Muscle layer of colon (tissue), 2 donors: ENCODE results near the gene STOM.

ENCODE experiments used
- H3K27ac ChIP-seq: one replicate; pipeline ENCODE4 v1.7.0; 2013; ENCODE audit warnings: low read depth, mild to moderate bottlenecking, low read length, moderate library complexity
- H3K27me3 ChIP-seq, 2 donors: one replicate each; pipeline ENCODE4 v1.7.0; 2013; ENCODE audit warnings: low read length in 2 of 2, mild to moderate bottlenecking in 2 of 2; ENCODE audit not compliant: insufficient read depth in 2 of 2, control insufficient read depth in 1 of 2
- H3K36me3 ChIP-seq: one replicate; pipeline ENCODE4 v1.7.0; 2013; ENCODE audit warnings: mild to moderate bottlenecking, low read length; ENCODE audit not compliant: insufficient read depth
- H3K4me1 ChIP-seq: one replicate; pipeline ENCODE4 v1.7.0; 2013; ENCODE audit warnings: mild to moderate bottlenecking, low read length; ENCODE audit not compliant: insufficient read depth
- H3K4me3 ChIP-seq, 2 donors: one replicate each; pipeline ENCODE4 v1.7.0; 2013; ENCODE audit warnings: low read length in 2 of 2, low read depth in 1 of 2, mild to moderate bottlenecking in 1 of 2, moderate library complexity in 1 of 2
- H3K9ac ChIP-seq: one replicate; pipeline ENCODE4 v1.7.0; 2013; ENCODE audit warnings: low read length
- H3K9me3 ChIP-seq: one replicate; pipeline ENCODE4 v1.7.0; 2013; ENCODE audit warnings: mild to moderate bottlenecking, low read length
- donor health status: abdominal sarcoma.
- donor health status: Adenocarcinoma of cecum.

Gene STOM

DNA sequence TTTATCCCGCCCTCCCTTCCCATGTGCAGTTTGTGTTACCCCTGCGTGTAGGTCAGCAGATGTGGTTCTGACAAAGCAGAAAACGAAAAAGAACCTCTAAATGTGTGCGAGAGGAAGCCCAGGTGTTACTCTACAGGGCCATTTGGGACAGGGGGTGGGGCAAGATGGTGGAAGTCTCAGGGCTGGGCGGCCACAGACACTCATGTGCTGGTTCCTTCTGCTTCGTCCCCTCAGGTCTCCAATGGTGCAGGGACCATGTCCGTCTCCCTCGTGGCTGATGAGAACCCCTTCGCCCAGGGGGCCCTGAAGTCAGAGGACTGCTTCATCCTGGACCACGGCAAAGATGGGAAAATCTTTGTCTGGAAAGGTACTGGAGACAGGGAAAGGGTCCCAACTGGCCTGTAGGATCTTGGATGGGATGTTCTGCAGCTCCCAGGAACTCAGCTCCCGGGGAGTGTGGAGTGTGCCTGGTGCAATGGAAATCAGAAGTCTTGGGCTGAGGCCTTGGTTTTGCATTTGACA is 53.1 kb downstream of the STOM start:
- peak overlapping the region; percentile 75 for H3K27ac ChIP-seq
- peak overlapping the region; percentile 25 for H3K9ac ChIP-seq
- H3K4me3 ChIP-seq, result no peak overlapping the region
- no peaks in the 10 kb centered on the region for H3K27me3 ChIP-seq
- peaks cover 39% of the 10 kb centered on the region for H3K4me1 ChIP-seq
- H3K36me3 ChIP-seq, result peaks cover 77% of the 10 kb centered on the region
- no peaks in the 10 kb centered on the region for H3K9me3 ChIP-seq

GRCh38 chr9:121316378-121316777 is 53.7 kb downstream of the STOM start:
- Histone ChIP-seq H3K9ac (no peak overlapping the region), H3K36me3 (peaks cover 80% of the 10 kb centered on the region), H3K27me3 (no peaks in the 10 kb centered on the region), H3K27ac (no peak overlapping the region), H3K9me3 (no peaks in the 10 kb centered on the region), H3K4me1 (peaks cover 38% of the 10 kb centered on the region), H3K4me3 (no peak overlapping the region)

DNA sequence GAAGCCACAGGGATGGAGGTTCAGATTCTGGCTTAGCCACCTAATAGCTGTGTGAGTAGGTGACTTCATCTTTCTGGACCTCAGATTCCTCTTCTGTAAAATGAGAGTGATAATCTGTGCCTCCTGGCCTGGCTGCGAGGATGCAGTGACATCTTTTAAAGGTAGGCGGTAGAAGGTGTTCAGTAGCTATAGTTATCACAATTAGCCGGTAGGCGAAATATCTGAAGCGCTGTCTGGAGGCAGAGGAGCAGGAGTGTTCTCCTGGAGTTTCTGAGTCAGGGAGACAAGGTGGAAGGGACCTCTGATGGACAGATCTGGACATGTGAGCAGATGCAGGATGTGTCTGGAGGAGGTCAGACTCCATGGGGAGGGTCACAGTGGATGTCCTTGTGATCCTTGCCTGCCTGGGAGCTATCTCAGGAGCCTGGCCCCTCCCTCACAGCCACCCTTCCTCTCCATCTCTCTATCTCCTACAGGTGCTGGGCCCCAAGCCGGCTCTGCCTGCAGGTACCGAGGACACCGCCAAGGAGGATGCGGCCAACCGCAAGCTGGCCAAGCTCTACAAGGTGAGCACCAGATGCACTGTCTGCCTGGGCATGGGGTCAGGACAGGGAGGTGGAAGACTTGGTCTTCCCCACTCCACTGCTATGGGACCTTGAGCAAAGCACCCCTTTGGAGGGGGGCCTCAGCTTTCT is 56.4 kb downstream of the STOM start:
- peaks cover 19% of the 10 kb centered on the region for H3K4me1 ChIP-seq
- no peak overlapping the region for H3K4me3 ChIP-seq
- H3K27ac ChIP-seq, result peak overlapping the region; percentile 39
- H3K9me3 ChIP-seq, result no peaks in the 10 kb centered on the region
- peaks cover 88% of the 10 kb centered on the region for H3K36me3 ChIP-seq
- H3K27me3 ChIP-seq, result no peaks in the 10 kb centered on the region
- no peak overlapping the region for H3K9ac ChIP-seq

GRCh38 chr9:121312169-121312568 is 57.9 kb downstream of the STOM start:
- H3K4me1 ChIP-seq, result peaks cover 13% of the 10 kb centered on the region
- peaks cover 89% of the 10 kb centered on the region for H3K36me3 ChIP-seq
- no peaks in the 10 kb centered on the region for H3K27me3 ChIP-seq
- no peaks in the 10 kb centered on the region for H3K9me3 ChIP-seq
- no peak overlapping the region for H3K9ac ChIP-seq
- H3K4me3 ChIP-seq, result no peak overlapping the region
- no peak overlapping the region for H3K27ac ChIP-seq

DNA sequence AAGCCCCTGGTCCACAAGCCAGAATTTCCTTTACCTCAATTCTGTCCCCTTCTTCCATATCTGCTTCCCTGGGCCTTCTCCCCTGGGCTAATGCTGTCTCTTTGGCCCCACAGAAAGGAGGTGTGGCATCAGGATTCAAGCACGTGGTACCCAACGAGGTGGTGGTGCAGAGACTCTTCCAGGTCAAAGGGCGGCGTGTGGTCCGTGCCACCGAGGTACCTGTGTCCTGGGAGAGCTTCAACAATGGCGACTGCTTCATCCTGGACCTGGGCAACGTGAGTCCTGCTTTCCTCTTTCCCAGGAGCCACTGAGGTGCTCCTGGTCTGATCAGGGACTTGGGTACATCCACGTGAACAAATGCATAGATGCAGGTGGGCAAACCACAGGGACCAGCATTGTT is 59.5 kb downstream of the STOM start:
- no peaks in the 10 kb centered on the region for H3K27me3 ChIP-seq
- peaks cover 90% of the 10 kb centered on the region for H3K36me3 ChIP-seq
- no peak overlapping the region for H3K4me3 ChIP-seq
- H3K27ac ChIP-seq, result no peak overlapping the region
- peaks cover 17% of the 10 kb centered on the region for H3K4me1 ChIP-seq
- H3K9ac ChIP-seq, result no peak overlapping the region
- no peaks in the 10 kb centered on the region for H3K9me3 ChIP-seq

DNA sequence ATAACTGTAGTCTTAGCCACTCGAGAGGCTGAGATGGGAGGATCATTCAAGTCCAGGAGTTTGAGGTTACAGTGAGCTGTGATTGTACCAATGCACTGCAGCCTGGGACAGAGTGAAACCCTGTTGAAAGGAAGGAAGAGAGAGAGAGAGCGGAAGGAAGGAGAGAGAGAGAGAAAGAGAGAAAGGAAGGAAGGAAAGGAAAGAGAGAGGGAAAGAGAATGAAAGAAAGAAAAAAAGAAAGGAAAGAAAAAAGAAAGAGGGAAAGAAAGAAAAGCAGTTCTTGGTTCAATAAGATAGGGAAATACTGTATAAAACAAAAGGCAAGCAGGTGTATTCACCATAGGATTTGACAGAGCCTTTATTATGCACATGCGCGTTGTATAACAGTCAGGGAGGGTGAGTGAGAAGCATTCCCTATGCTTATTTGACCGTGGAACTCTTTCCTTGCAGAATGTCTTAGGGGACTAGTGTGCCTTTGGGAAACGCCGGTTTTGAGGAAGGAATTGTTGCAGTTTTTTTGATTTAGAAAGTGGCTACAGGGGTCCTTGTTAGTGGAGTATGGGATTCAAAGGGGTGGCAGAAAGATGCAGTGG is 60.1 kb downstream of the STOM start:
- Histone ChIP-seq H3K9me3 (no peaks in the 10 kb centered on the region), H3K27me3 (no peaks in the 10 kb centered on the region), H3K36me3 (peaks cover 92% of the 10 kb centered on the region), H3K9ac (no peak overlapping the region), H3K4me3 (no peak overlapping the region), H3K27ac (peak overlapping the region; percentile 24), H3K4me1 (peaks cover 23% of the 10 kb centered on the region)

DNA sequence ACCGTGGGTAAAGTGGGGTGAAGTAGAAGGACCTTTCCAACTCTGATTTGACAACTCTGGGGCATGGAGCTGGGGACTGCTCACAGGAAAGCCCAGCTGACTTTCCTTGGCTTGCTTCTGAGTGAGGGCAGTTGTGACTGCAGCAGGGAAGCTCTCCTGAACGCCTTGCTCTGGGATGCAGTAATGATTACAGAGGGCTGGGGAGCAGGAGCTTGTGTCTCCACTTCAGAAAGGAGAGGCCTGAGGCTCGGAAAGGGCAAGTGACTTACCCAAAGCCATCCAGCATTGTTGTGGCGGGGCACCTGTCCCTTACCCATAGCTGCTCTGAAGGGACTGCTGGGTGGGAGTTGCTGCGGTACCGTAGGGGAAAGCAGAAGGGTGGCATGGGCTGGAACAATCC is 60.9 kb downstream of the STOM start:
- peak overlapping the region; percentile 24 for H3K27ac ChIP-seq
- H3K27me3 ChIP-seq, result no peaks in the 10 kb centered on the region
- H3K9ac ChIP-seq, result no peak overlapping the region
- no peak overlapping the region for H3K4me3 ChIP-seq
- H3K9me3 ChIP-seq, result no peaks in the 10 kb centered on the region
- peaks cover 31% of the 10 kb centered on the region for H3K4me1 ChIP-seq
- H3K36me3 ChIP-seq, result peaks cover 95% of the 10 kb centered on the region

DNA sequence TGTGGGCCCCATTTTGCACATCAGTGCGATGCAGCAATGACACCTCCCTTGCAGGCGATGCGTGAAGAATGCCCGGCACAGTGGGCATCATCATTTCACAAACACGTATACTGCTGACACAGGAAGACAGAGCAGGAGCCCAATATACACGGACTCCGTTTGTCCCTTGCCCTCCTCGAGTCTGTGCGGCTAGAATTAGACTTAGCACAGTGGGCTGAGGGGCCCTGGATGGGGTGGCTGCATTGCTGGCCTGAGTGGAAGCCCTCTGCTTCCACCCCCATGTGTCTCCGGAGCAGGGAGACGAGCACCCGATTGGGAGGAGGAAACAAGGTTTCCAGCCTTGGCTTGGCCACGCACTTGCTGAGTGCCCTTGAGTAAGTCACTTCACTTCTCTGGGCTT is 61.3 kb downstream of the STOM start:
- Histone ChIP-seq H3K36me3 (peaks cover 95% of the 10 kb centered on the region), H3K9me3 (no peaks in the 10 kb centered on the region), H3K4me1 (peaks cover 35% of the 10 kb centered on the region), H3K27ac (no peak overlapping the region), H3K9ac (no peak overlapping the region), H3K27me3 (no peaks in the 10 kb centered on the region), H3K4me3 (no peak overlapping the region)

GRCh38 chr9:121307976-121308375 is 62.1 kb downstream of the STOM start:
- no peak overlapping the region for H3K9ac ChIP-seq
- H3K27me3 ChIP-seq, result no peaks in the 10 kb centered on the region
- no peak overlapping the region for H3K27ac ChIP-seq
- no peaks in the 10 kb centered on the region for H3K9me3 ChIP-seq
- H3K4me1 ChIP-seq, result peaks cover 43% of the 10 kb centered on the region
- peaks cover 95% of the 10 kb centered on the region for H3K36me3 ChIP-seq
- H3K4me3 ChIP-seq, result no peak overlapping the region

DNA sequence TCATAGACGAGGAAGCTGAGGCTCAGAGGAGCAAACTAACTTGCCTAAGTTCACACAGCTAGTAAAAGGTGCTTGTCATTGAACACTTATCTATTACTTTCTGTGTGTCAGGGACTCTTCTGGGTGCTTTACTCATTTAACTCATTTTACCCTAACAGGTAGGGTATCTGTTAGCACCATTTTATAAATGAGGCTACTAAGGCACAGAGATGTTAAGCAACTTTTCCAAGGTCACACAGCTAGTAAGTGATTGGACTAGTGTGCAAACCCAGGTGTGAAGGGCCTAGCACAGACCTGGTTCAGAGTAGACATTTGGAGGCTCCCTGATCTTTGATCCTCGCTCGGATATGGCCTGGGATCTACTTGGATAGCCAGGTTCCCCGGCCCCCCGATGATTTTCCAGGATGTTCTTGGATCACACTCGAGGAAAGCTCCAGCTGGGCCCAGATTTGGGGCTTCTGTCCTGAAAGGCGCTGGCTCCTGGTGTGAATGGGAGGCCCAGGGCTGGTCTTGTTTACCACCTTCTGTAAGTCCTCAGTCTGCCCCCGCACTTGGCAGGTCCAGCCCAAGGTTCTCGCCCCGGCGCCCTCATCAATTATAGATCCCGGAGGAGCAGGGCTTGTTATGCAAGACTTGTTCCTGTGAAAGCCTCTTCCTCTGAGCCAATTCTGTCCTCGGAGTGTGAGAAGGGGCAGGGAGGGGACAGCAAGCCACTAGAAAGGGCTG is 64.6 kb downstream of the STOM start:
- Histone ChIP-seq H3K36me3 (peaks cover 82% of the 10 kb centered on the region), H3K4me1 (peaks cover 65% of the 10 kb centered on the region), H3K4me3 (peak overlapping the region in 1 of 2 donors; percentile 24), H3K9ac (peak overlapping the region; percentile 2), H3K27me3 (no peaks in the 10 kb centered on the region), H3K27ac (peak overlapping the region; percentile 57), H3K9me3 (no peaks in the 10 kb centered on the region)

DNA sequence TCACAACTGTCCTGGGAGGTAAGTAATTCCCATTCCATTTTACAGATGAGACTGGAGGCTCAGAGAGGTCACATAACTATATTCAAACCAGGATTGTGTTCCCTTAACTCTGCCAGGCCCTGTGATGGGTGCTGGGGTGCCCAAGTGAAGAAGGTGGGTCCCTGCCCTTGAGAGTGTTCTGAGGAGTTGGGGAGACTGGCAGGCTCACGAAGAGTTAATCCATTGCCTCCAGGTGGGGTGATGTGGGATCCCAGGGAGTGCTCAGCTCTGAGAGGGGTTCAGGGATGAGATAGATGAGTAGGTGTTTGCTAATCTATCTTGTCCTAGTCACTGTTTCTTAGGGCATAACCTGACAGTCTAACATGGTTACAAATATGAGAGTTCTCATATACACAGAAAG is 65.3 kb downstream of the STOM start:
- H3K36me3 ChIP-seq, result peaks cover 75% of the 10 kb centered on the region
- H3K4me3 ChIP-seq, result peak overlapping the region in 1 of 2 donors; percentile 35
- peak overlapping the region; percentile 27 for H3K27ac ChIP-seq
- H3K9me3 ChIP-seq, result no peaks in the 10 kb centered on the region
- H3K4me1 ChIP-seq, result peaks cover 69% of the 10 kb centered on the region
- no peaks in the 10 kb centered on the region for H3K27me3 ChIP-seq
- no peak overlapping the region for H3K9ac ChIP-seq
